D721Med (cell line): Measurements from ENCODE around the gene PYCARD.

Experiments
- DNase-seq: peaks from one replicate; pipeline ENCODE4 v3.0.0; 2011; ENCODE audit warnings: low spot score; ENCODE audit not compliant: insufficient read length
- FAIRE-seq: peaks from 2 replicates; lab custom pipeline; 2011; peaks lifted over from hg19 to GRCh38; lab: Jason Lieb, UNC
- TF ChIP-seq, protein P1 (sequence below): IDR thresholded peaks from 2 replicates; pipeline ENCODE4 v1.5.1; 2012; ENCODE audit warnings: mild to moderate bottlenecking, control low read depth; ENCODE audit not compliant: insufficient read depth; ENCODE audit errors: missing control alignments

The PYCARD gene

DNA sequence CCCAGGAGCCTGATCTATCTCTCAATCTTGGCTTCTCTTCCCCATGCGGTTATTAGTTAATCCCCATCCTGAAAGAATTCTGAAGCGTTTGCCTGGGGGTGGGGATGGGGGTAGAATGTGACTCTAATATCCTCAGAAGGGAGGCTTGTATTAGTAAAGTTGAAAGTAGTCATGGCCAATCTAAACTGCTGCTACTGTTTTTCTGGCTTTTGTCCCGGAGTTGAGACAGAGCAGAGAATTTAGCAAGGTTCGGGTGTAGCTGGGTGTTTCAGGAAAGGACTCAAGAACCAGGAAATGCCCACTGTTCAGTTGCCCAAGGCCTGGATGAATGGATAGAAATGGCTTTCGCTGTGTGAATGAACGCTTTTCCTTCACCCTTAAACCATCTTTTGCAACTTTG lies 39.6 kb upstream of the PYCARD start:
- TF ChIP-seq, protein P1, sequence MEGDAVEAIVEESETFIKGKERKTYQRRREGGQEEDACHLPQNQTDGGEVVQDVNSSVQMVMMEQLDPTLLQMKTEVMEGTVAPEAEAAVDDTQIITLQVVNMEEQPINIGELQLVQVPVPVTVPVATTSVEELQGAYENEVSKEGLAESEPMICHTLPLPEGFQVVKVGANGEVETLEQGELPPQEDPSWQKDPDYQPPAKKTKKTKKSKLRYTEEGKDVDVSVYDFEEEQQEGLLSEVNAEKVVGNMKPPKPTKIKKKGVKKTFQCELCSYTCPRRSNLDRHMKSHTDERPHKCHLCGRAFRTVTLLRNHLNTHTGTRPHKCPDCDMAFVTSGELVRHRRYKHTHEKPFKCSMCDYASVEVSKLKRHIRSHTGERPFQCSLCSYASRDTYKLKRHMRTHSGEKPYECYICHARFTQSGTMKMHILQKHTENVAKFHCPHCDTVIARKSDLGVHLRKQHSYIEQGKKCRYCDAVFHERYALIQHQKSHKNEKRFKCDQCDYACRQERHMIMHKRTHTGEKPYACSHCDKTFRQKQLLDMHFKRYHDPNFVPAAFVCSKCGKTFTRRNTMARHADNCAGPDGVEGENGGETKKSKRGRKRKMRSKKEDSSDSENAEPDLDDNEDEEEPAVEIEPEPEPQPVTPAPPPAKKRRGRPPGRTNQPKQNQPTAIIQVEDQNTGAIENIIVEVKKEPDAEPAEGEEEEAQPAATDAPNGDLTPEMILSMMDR: no peak
- no peak for DNase-seq
- no peak for FAIRE-seq

DNA sequence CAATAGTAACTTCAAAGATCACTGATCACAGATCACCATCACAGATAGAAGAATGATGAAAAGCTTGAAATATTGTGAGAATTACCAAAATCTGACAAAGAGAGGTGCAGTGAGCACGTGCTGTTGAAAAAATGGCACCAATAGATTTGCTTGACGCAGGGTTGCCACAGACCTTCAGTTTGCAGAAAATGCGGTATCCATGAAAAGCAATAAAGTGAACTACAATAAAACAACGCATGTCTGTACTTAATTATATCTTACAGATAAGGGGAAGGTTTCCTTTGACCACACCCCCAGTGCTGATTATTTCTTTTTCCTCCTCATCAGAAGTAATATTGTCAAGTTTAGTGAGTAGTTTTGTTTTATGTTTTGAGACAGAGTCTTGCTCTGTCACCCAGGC lies 35.5 kb upstream of the PYCARD start:
- TF ChIP-seq, protein P1: no peak
- FAIRE-seq: no peak

DNA sequence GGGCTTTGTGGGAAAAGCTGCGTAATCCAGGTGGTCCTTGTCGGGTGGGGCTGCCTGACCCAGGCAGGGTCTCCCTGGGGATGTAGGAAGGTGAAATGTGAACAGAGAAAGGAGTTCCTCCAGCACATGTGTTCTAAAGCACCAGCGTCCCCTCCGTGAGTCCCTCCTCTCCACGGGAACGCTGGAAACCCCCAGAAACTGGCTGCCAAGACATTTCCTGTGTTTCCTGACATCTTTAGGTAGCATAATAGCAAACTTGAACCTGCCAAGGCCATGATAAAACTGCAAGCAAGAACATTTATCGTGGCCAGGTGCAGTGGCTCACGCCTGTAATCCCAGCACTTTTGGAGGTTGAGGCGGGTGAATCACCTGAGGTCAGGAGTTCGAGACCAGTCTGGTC lies 26.9 kb upstream of the PYCARD start:
- TF ChIP-seq, protein P1: no peak
- no peak for FAIRE-seq
- DNase-seq: no peak

More for the DNA sequence above, 35.5 kb upstream of the PYCARD start:
- no peak for DNase-seq

GRCh38 chr16:31228206-31228605 lies 25.6 kb upstream of the PYCARD start:
- DNase-seq: no peak
- no peak for FAIRE-seq
- TF ChIP-seq, protein P1: no peak

- FAIRE-seq (no peak), DNase-seq (no peak)
- TF ChIP-seq, protein P1: no peak
Measured at GRCh38 chr16:31225193-31225592, 22.6 kb upstream of the PYCARD start.

DNA sequence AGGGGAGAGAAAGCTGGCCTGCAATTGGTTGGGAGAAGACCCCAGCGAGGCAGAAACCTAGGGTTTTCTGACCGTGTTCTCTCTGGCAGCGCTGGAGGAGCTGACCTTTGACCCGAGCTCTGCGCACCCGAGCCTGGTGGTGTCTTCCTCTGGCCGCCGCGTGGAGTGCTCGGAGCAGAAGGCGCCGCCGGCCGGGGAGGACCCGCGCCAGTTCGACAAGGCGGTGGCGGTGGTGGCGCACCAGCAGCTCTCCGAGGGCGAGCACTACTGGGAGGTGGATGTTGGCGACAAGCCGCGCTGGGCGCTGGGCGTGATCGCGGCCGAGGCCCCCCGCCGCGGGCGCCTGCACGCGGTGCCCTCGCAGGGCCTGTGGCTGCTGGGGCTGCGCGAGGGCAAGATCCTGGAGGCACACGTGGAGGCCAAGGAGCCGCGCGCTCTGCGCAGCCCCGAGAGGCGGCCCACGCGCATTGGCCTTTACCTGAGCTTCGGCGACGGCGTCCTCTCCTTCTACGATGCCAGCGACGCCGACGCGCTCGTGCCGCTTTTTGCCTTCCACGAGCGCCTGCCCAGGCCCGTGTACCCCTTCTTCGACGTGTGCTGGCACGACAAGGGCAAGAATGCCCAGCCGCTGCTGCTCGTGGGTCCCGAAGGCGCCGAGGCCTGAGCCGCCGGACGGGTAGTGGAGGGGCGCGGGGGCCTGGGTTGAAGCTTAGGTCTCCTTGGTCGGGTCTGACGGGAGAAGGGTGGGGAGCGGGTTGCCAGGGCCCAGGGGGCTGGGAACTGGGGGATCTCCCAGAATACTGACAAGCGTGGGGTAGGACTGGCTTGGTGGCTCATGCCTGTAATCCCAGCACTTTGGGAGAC lies 21.8 kb upstream of the PYCARD start:
- FAIRE-seq (no peak), DNase-seq (peak; percentile 9)
- TF ChIP-seq, protein P1: no peak

DNA sequence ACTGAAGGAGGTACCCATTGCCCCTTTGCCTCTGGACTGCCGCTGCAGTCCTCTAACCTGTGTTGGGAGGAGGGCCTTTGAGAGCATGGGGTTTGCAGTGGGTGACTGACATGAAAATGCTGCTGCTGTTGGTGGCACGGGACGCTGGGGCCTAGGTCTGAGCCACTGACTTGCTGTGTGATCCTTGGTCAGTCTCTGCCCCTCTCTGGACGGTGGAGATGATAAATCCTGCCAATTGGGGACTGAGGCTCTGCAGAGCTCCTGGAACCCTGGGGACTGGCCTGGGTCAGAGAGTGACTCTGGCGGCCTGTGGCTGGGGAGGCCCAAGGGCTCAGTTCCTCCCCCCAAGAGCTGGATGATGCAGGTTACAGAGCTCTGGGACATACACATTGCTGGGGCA lies 20.5 kb upstream of the PYCARD start:
- FAIRE-seq (no peak), DNase-seq (peak; percentile 3)
- TF ChIP-seq, protein P1: no peak
